Uterus (tissue), 4 donors: ENCODE data around the gene STOM. TPM values are rescaled to one million over a fixed set of nuclear protein-coding genes. Genes with fewer than 3 reads are reported as not detected.

Source experiments
- DNase-seq, 2 donors: peaks; one replicate each; pipeline ENCODE4 v3.0.0-alpha.2; 2019 to 2020
- H3K27ac ChIP-seq, 2 donors: fragments of 200-600 bp; sonication (generic); 1 replicate in 1 of 2; 2 replicates in 1 of 2; pipeline ENCODE4 v1.5.1; 2016 to 2018
- H3K27me3 ChIP-seq, 2 donors: fragments of 200-600 bp; sonication (generic); one replicate each; pipeline ENCODE4 v1.5.1; 2018 to 2019; ENCODE audit warnings: control low read depth in 1 of 2
- H3K36me3 ChIP-seq, 2 donors: fragments of 200-600 bp; sonication (generic); one replicate each; pipeline ENCODE4 v1.5.1; 2019; ENCODE audit warnings: control low read depth in 1 of 2
- H3K4me1 ChIP-seq, 2 donors: fragments of 200-600 bp; sonication (generic); one replicate each; pipeline ENCODE4 v1.5.1; 2018 to 2019; ENCODE audit warnings: control low read depth in 1 of 2
- H3K4me3 ChIP-seq, 2 donors: fragments of 200-600 bp; sonication (generic); 1 replicate in 1 of 2; 2 replicates in 1 of 2; pipeline ENCODE4 v1.5.1; 2018 to 2019; ENCODE audit warnings: mild to moderate bottlenecking in 1 of 2
- H3K9me3 ChIP-seq, 2 donors: fragments of 200-600 bp; sonication (generic); one replicate each; pipeline ENCODE4 v1.5.1; 2019; ENCODE audit warnings: control low read depth in 1 of 2
- CTCF ChIP-seq, 4 experiments: fragments of 200-600 bp in 2 of 4; fragments of 450-650 bp in 2 of 4; sonication (generic) in 2 of 4; IDR thresholded peaks; one replicate each; pipeline ENCODE4 v1.5.1; 2016 to 2019; ENCODE audit warnings: antibody characterized with exemption in 4 of 4, mild to moderate bottlenecking in 2 of 4, moderate library complexity in 1 of 4
- POLR2A ChIP-seq, 2 donors: fragments of 450-650 bp; IDR thresholded peaks; one replicate each; pipeline ENCODE4 v1.6.1; 2016; ENCODE audit warnings: antibody characterized with exemption in 2 of 2, mild to moderate bottlenecking in 1 of 2, moderate library complexity in 1 of 2
- intact Hi-C: fragments of 100-400 bp; cut with DNase I; formaldehyde crosslinking; loops from one replicate; pipeline ENCODE4 v1.15.1; 2023; ENCODE audit warnings: low total_unique reads
- total RNA-seq, 4 donors: library from RNA; depleted of rRNA in 3 of 4; stranded (reverse); fragments of >200 nt in 3 of 4; gene quantifications; one replicate each; pipeline versions ENCODE4 v1.1.0 to v1.2.4, GENCODE V29; 2014 to 2023
- donor health status: DM: yes; HTN: yes; CAD: no.

Gene STOM
- total RNA-seq, 4 donors from 2014 or later: 143 to 299 (median 158) TPM

DNA sequence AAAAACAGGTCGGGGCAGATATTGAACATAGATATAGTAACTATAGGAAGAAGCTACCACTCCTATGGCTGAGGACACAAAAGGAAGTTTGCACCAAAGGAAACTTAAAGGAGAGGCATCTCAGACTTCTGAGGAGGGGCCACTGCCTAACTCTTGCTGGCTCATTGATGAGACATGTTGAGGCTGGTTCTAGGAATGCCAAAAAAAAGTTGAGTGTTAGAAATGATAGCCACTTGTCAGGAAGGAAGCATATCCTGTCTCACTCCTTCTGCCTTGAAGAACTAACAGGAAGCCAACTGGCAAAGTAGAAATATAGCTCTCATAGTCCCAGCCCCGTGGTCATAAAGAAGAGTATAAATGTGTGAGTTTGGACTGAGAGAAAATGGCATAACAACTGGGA is 23.3 kb upstream of the STOM start:
- no peak for TF ChIP-seq CTCF (IDR thresholded peaks at IDR 0.05)
- TF ChIP-seq POLR2A (IDR thresholded peaks at IDR 0.05): no peak
- intact Hi-C loops: no loop called here

DNA sequence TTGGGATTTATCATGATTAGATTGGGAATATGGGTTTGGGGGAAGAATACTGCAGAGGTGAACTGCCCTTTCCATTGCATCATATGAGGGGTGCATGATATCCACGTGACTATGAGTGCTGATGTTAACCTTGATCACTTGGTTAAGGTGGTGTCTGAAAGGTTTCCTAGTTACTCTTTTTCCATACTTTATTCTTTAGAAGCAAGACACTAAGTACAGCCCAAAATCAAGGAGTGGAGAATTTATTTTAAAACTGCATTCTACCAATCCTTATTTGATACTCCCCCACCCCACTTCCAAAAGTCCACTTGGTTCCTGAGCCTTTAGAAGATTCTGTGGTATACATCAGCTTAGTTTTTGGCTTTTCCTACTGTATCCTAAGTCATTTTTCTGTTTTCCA is 20.3 kb upstream of the STOM start:
- H3K27ac ChIP-seq: no peak overlapping the region
- DNase-seq: no peak
- H3K4me3 ChIP-seq: no peak overlapping the region
- intact Hi-C loops: no loop called here
- H3K9me3 ChIP-seq: no peaks in the 10 kb centered on the region
- H3K36me3 ChIP-seq: no peaks in the 10 kb centered on the region
- no peaks in the 10 kb centered on the region for H3K4me1 ChIP-seq
- no peaks in the 10 kb centered on the region for H3K27me3 ChIP-seq
- TF ChIP-seq POLR2A (IDR thresholded peaks at IDR 0.05) (no peak), CTCF (IDR thresholded peaks at IDR 0.05) (no peak)

More for the DNA sequence above, 23.3 kb upstream of the STOM start:
- H3K9me3 ChIP-seq: no peaks in the 10 kb centered on the region
- no peaks in the 10 kb centered on the region for H3K4me1 ChIP-seq
- no peak overlapping the region for H3K4me3 ChIP-seq
- no peak for DNase-seq
- H3K27me3 ChIP-seq: no peaks in the 10 kb centered on the region
- no peak overlapping the region for H3K27ac ChIP-seq
- no peaks in the 10 kb centered on the region for H3K36me3 ChIP-seq

- intact Hi-C loops: no loop called here
- TF ChIP-seq CTCF (IDR thresholded peaks at IDR 0.05) (no peak), POLR2A (IDR thresholded peaks at IDR 0.05) (no peak)
Observed at GRCh38 chr9:121388140-121388905, 18.3 kb upstream of the STOM start.

GRCh38 chr9:121386442-121387175 is 16.6 kb upstream of the STOM start:
- H3K4me1 ChIP-seq: no peaks in the 10 kb centered on the region
- no peaks in the 10 kb centered on the region for H3K9me3 ChIP-seq
- DNase-seq: no peak
- no peaks in the 10 kb centered on the region for H3K27me3 ChIP-seq
- intact Hi-C loops: no loop called here
- no peak overlapping the region for H3K27ac ChIP-seq
- H3K4me3 ChIP-seq: no peak overlapping the region
- no peaks in the 10 kb centered on the region for H3K36me3 ChIP-seq
- no peak for TF ChIP-seq CTCF (IDR thresholded peaks at IDR 0.05)
- no peak for TF ChIP-seq POLR2A (IDR thresholded peaks at IDR 0.05)

More at GRCh38 chr9:121388140-121388905, 18.3 kb upstream of the STOM start:
- no peaks in the 10 kb centered on the region for H3K9me3 ChIP-seq
- DNase-seq: no peak
- no peak overlapping the region for H3K4me3 ChIP-seq
- H3K36me3 ChIP-seq: no peaks in the 10 kb centered on the region
- H3K4me1 ChIP-seq: no peaks in the 10 kb centered on the region
- H3K27me3 ChIP-seq: no peaks in the 10 kb centered on the region
- H3K27ac ChIP-seq: no peak overlapping the region

GRCh38 chr9:121383715-121384114 is 13.7 kb upstream of the STOM start:
- no peak overlapping the region for H3K27ac ChIP-seq
- H3K27me3 ChIP-seq: no peaks in the 10 kb centered on the region
- intact Hi-C loops: no loop called here

More at GRCh38 chr9:121383715-121384114, 13.7 kb upstream of the STOM start:
- H3K4me3 ChIP-seq: no peak overlapping the region
- no peaks in the 10 kb centered on the region for H3K36me3 ChIP-seq
- TF ChIP-seq POLR2A (IDR thresholded peaks at IDR 0.05) (no peak), CTCF (IDR thresholded peaks at IDR 0.05) (no peak)
- no peaks in the 10 kb centered on the region for H3K4me1 ChIP-seq
- no peaks in the 10 kb centered on the region for H3K9me3 ChIP-seq
- no peak for DNase-seq
